Stimulated activated effector memory CD8-positive, alpha-beta T cell treated with anti-CD3 and anti-CD28 coated beads, Interleukin-12 subunit alpha, Interleukin-12 subunit beta, amount 100 ng/mL, for 72 hours (primary cell): ENCODE results near the gene VAPA.
A peak's percentile ranks its signal among the peaks of the same experiment; 100 is the strongest.

Experiments
- ATAC-seq: fragments of 150-1000 bp; cut with Tn5 transposase; 2 replicates; pipeline ENCODE4 v1.10.0; 2021
- DNase-seq, 2 donors: peaks; one replicate each; pipeline ENCODE4 v3.0.0; 2021 to 2022; ENCODE audit warnings: low spot score in 2 of 2
- H3K27ac Mint-ChIP-seq: one replicate; pipeline ENCODE4 v1.8.0; 2022; ENCODE audit warnings: mild to moderate bottlenecking, mixed read lengths
- H3K36me3 Mint-ChIP-seq: one replicate; pipeline ENCODE4 v1.8.0; 2022; ENCODE audit warnings: mild to moderate bottlenecking, mixed read lengths
- H3K4me1 Mint-ChIP-seq: one replicate; pipeline ENCODE4 v1.8.0; 2022; ENCODE audit warnings: mixed read lengths
- H3K4me3 Mint-ChIP-seq: one replicate; pipeline ENCODE4 v1.8.0; 2022; ENCODE audit warnings: mild to moderate bottlenecking, mixed read lengths
- H3K9me3 Mint-ChIP-seq: one replicate; pipeline ENCODE4 v1.8.0; 2022; ENCODE audit warnings: mixed read lengths

VAPA gene

GRCh38 chr18:9913526-9914333 lies at the start of gene VAPA:
Gene VAPA, plus strand, starts transcription at chr18:9914016. Its CDS starts 241 bp downstream, at chr18:9914257.
- H3K4me1 Mint-ChIP-seq = peaks cover 24% of the 10 kb centered on the region
- H3K36me3 Mint-ChIP-seq = peaks cover 21% of the 10 kb centered on the region
- no peaks in the 10 kb centered on the region for H3K9me3 Mint-ChIP-seq
- peak; percentile 89 for ATAC-seq
- peak within 1 kb of the TSS; percentile 79 for H3K4me3 Mint-ChIP-seq
- DNase-seq = peak; percentile 92 to 96
- H3K27ac Mint-ChIP-seq = peak within 1 kb of the TSS; percentile 86

GRCh38 chr18:9865764-9866490 lies 47.9 kb upstream of the VAPA start:
- Mint-ChIP-seq H3K27ac (no peak overlapping the region), H3K4me3 (no peak overlapping the region), H3K4me1 (peaks cover 23% of the 10 kb centered on the region), H3K36me3 (no peaks in the 10 kb centered on the region), H3K9me3 (peaks cover 14% of the 10 kb centered on the region)
- ATAC-seq (no peak), DNase-seq (no peak)

GRCh38 chr18:9866627-9867026 lies 47.2 kb upstream of the VAPA start:
- no peak for ATAC-seq
- no peak overlapping the region for H3K4me3 Mint-ChIP-seq
- no peak overlapping the region for H3K27ac Mint-ChIP-seq
- H3K36me3 Mint-ChIP-seq = no peaks in the 10 kb centered on the region
- DNase-seq = no peak
- H3K9me3 Mint-ChIP-seq = peaks cover 14% of the 10 kb centered on the region
- peaks cover 24% of the 10 kb centered on the region for H3K4me1 Mint-ChIP-seq

GRCh38 chr18:9867071-9867594 lies 46.7 kb upstream of the VAPA start:
- H3K27ac Mint-ChIP-seq = no peak overlapping the region
- DNase-seq (no peak), ATAC-seq (no peak)
- no peak overlapping the region for H3K4me3 Mint-ChIP-seq
- peaks cover 14% of the 10 kb centered on the region for H3K9me3 Mint-ChIP-seq
- peaks cover 21% of the 10 kb centered on the region for H3K4me1 Mint-ChIP-seq
- no peaks in the 10 kb centered on the region for H3K36me3 Mint-ChIP-seq

- Mint-ChIP-seq H3K27ac (no peak overlapping the region), H3K4me3 (no peak overlapping the region), H3K4me1 (peaks cover 15% of the 10 kb centered on the region), H3K36me3 (no peaks in the 10 kb centered on the region), H3K9me3 (peaks cover 14% of the 10 kb centered on the region)
- DNase-seq (no peak), ATAC-seq (no peak)
These were observed 44.7 kb upstream of the VAPA start for GRCh38 chr18:9868857-9869714.

GRCh38 chr18:9869715-9870430 lies 43.9 kb upstream of the VAPA start:
- Mint-ChIP-seq H3K27ac (no peak overlapping the region), H3K4me3 (no peak overlapping the region), H3K9me3 (peaks cover 14% of the 10 kb centered on the region), H3K4me1 (peaks cover 15% of the 10 kb centered on the region), H3K36me3 (no peaks in the 10 kb centered on the region)
- no peak for DNase-seq
- peak; percentile 73 for ATAC-seq

- Mint-ChIP-seq H3K27ac (no peak overlapping the region), H3K4me1 (peaks cover 15% of the 10 kb centered on the region), H3K9me3 (peaks cover 10% of the 10 kb centered on the region), H3K36me3 (no peaks in the 10 kb centered on the region), H3K4me3 (no peak overlapping the region)
- ATAC-seq (no peak), DNase-seq (no peak)
These were observed 43.3 kb upstream of the VAPA start for GRCh38 chr18:9870431-9871008.

- Mint-ChIP-seq H3K27ac (no peak overlapping the region), H3K4me1 (peaks cover 16% of the 10 kb centered on the region), H3K4me3 (no peak overlapping the region), H3K9me3 (peaks cover 2% of the 10 kb centered on the region), H3K36me3 (no peaks in the 10 kb centered on the region)
- DNase-seq (no peak), ATAC-seq (no peak)
These were observed 42.5 kb upstream of the VAPA start for GRCh38 chr18:9871244-9871746.

- no peak for DNase-seq
These were observed 41.0 kb upstream of the VAPA start for GRCh38 chr18:9872823-9873222.

GRCh38 chr18:9874728-9875127 lies 39.1 kb upstream of the VAPA start:
- H3K36me3 Mint-ChIP-seq = no peaks in the 10 kb centered on the region
- no peak for DNase-seq
- no peak overlapping the region for H3K4me3 Mint-ChIP-seq
- no peak for ATAC-seq
- H3K9me3 Mint-ChIP-seq = no peaks in the 10 kb centered on the region
- peaks cover 29% of the 10 kb centered on the region for H3K4me1 Mint-ChIP-seq
- H3K27ac Mint-ChIP-seq = no peak overlapping the region

More at GRCh38 chr18:9872823-9873222, 41.0 kb upstream of the VAPA start:
- no peak for ATAC-seq
- Mint-ChIP-seq H3K9me3 (no peaks in the 10 kb centered on the region), H3K4me3 (no peak overlapping the region), H3K4me1 (peaks cover 29% of the 10 kb centered on the region), H3K27ac (no peak overlapping the region), H3K36me3 (no peaks in the 10 kb centered on the region)

- no peaks in the 10 kb centered on the region for H3K9me3 Mint-ChIP-seq
- H3K4me3 Mint-ChIP-seq = no peak overlapping the region
- H3K36me3 Mint-ChIP-seq = no peaks in the 10 kb centered on the region
- H3K27ac Mint-ChIP-seq = peak overlapping the region; percentile 15
- DNase-seq (no peak), ATAC-seq (no peak)
- H3K4me1 Mint-ChIP-seq = peaks cover 16% of the 10 kb centered on the region
These were observed 37.5 kb upstream of the VAPA start for GRCh38 chr18:9876212-9876866.

GRCh38 chr18:9876867-9877654 lies 36.8 kb upstream of the VAPA start:
- Mint-ChIP-seq H3K4me1 (peaks cover 14% of the 10 kb centered on the region), H3K4me3 (no peak overlapping the region), H3K9me3 (no peaks in the 10 kb centered on the region), H3K36me3 (no peaks in the 10 kb centered on the region), H3K27ac (peak overlapping the region; percentile 15)
- DNase-seq (no peak), ATAC-seq (peak; percentile 92)

- no peak overlapping the region for H3K4me3 Mint-ChIP-seq
- ATAC-seq (no peak), DNase-seq (no peak)
- H3K27ac Mint-ChIP-seq = peak overlapping the region; percentile 15
- no peaks in the 10 kb centered on the region for H3K36me3 Mint-ChIP-seq
- peaks cover 14% of the 10 kb centered on the region for H3K4me1 Mint-ChIP-seq
- H3K9me3 Mint-ChIP-seq = no peaks in the 10 kb centered on the region
These were observed 36.2 kb upstream of the VAPA start for GRCh38 chr18:9877655-9878014.
